Osteocyte (in vitro differentiated cells): ENCODE measurements around the gene SF3A1. TPM values are rescaled to one million over a fixed set of nuclear protein-coding genes. Genes with fewer than 3 reads are reported as not detected.
"Not testable (repeated sequence)": the region's sequence is repeated elsewhere in the genome, so short reads cannot be mapped to it uniquely, and the experiment has no call there.

ENCODE experiments used
- DNase-seq: peaks from one replicate; pipeline ENCODE4 v3.0.0; 2021; ENCODE audit warnings: mixed read lengths; ENCODE audit not compliant: unreplicated experiment; ENCODE audit errors: extremely low spot score
- H3K27ac Mint-ChIP-seq: one replicate; pipeline ENCODE4 v1.8.0; 2021; ENCODE audit warnings: mild to moderate bottlenecking, mixed read lengths; ENCODE audit not compliant: unreplicated experiment
- H3K27me3 Mint-ChIP-seq: one replicate; pipeline ENCODE4 v1.8.0; 2021; ENCODE audit warnings: mixed read lengths; ENCODE audit not compliant: unreplicated experiment
- H3K36me3 Mint-ChIP-seq: one replicate; pipeline ENCODE4 v1.8.0; 2021; ENCODE audit warnings: mixed read lengths; ENCODE audit not compliant: unreplicated experiment
- H3K4me1 Mint-ChIP-seq: one replicate; pipeline ENCODE4 v1.8.0; 2021; ENCODE audit warnings: mixed read lengths; ENCODE audit not compliant: unreplicated experiment
- H3K4me3 Mint-ChIP-seq: one replicate; pipeline ENCODE4 v1.8.0; 2021; ENCODE audit warnings: mild to moderate bottlenecking, moderate library complexity, mixed read lengths; ENCODE audit not compliant: unreplicated experiment
- H3K9me3 Mint-ChIP-seq: one replicate; pipeline ENCODE4 v1.8.0; 2021; ENCODE audit warnings: mixed read lengths; ENCODE audit not compliant: unreplicated experiment
- total RNA-seq: library from RNA; stranded (reverse); gene quantifications from 2 replicates; pipeline ENCODE4 v1.2.1, GENCODE V29; 2021
- TF ChIP-seq, protein P1 (sequence below): fragments of 200-600 bp; sonication (generic); IDR thresholded peaks from 2 replicates; pipeline ENCODE4 v1.5.0; 2021; ENCODE audit warnings: antibody characterized with exemption, mild to moderate bottlenecking, moderate library complexity

Gene SF3A1
- total RNA-seq, 1 donor from 2014 or later, result 170 TPM

DNA sequence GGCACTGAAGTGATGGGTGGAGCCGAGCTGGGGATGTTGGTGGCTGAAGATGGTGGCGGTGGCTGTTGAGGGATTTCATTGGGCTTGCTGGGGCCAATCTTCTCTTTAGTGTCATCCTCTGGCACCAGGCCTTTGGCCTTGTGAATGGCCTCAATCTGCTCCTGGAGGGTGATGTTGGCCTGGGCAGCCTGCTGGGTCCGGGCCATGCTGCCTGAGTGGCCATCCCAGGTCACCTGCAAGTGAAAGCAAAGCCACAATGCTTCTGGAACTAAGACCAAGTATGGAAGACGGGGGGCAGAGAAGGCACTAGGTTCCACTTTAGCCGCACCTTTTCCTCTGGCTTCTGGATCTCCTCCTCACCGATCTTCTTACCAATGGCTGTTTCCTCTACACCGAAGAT is 17.9 kb downstream of the SF3A1 start:
- Mint-ChIP-seq H3K4me3 (no peak overlapping the region), H3K4me1 (peaks cover 2% of the 10 kb centered on the region), H3K9me3 (no peaks in the 10 kb centered on the region), H3K36me3 (peaks cover 68% of the 10 kb centered on the region), H3K27me3 (no peaks in the 10 kb centered on the region), H3K27ac (no peak overlapping the region)
- TF ChIP-seq, protein P1, sequence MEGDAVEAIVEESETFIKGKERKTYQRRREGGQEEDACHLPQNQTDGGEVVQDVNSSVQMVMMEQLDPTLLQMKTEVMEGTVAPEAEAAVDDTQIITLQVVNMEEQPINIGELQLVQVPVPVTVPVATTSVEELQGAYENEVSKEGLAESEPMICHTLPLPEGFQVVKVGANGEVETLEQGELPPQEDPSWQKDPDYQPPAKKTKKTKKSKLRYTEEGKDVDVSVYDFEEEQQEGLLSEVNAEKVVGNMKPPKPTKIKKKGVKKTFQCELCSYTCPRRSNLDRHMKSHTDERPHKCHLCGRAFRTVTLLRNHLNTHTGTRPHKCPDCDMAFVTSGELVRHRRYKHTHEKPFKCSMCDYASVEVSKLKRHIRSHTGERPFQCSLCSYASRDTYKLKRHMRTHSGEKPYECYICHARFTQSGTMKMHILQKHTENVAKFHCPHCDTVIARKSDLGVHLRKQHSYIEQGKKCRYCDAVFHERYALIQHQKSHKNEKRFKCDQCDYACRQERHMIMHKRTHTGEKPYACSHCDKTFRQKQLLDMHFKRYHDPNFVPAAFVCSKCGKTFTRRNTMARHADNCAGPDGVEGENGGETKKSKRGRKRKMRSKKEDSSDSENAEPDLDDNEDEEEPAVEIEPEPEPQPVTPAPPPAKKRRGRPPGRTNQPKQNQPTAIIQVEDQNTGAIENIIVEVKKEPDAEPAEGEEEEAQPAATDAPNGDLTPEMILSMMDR, result no peak
- no peak for DNase-seq

DNA sequence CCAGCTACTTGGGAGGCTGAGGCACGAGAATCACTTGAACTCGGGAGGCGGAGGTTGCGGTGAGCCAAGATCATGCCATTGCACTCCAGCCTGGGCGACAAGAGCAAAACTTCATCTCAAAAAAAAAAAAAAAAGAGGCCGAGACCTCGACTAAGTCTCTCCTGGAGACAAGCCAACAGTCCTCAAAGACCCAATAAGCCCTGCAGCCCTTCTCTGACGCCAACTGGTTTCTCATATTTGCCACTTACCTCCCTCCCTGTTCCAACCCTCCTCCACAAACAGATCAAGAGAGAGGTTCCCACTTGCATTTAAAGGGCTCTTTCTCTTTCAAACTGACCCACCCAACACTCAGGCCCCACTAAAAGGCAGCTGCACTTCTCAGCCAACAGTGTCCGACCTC is 18.4 kb downstream of the SF3A1 start:
- H3K4me1 Mint-ChIP-seq, H3K27ac Mint-ChIP-seq, DNase-seq, H3K9me3 Mint-ChIP-seq, H3K4me3 Mint-ChIP-seq, H3K27me3 Mint-ChIP-seq: not testable (repeated sequence)
- H3K36me3 Mint-ChIP-seq, result peaks cover 67% of the 10 kb centered on the region

DNA sequence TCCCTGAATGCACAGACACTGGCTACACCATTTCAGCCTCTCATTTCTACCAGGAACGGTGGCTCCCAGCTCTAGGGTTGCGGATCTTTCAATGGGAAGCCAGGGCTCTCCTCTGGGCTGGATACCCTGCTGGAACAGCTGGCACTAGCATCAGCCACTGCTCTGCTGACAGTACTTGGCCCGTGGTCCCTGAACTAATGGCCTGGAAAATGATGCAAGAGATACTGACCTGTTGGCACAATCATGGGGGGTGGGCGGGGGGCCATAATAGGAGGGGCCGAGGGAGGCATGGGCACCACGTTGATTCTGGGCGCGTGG is 19.3 kb downstream of the SF3A1 start:
- peaks cover 2% of the 10 kb centered on the region for H3K4me1 Mint-ChIP-seq
- no peak for DNase-seq
- no peak overlapping the region for H3K27ac Mint-ChIP-seq
- H3K27me3 Mint-ChIP-seq, result no peaks in the 10 kb centered on the region
- H3K9me3 Mint-ChIP-seq, result no peaks in the 10 kb centered on the region
- TF ChIP-seq, protein P1, result no peak
- peaks cover 62% of the 10 kb centered on the region for H3K36me3 Mint-ChIP-seq
- H3K4me3 Mint-ChIP-seq, result no peak overlapping the region

DNA sequence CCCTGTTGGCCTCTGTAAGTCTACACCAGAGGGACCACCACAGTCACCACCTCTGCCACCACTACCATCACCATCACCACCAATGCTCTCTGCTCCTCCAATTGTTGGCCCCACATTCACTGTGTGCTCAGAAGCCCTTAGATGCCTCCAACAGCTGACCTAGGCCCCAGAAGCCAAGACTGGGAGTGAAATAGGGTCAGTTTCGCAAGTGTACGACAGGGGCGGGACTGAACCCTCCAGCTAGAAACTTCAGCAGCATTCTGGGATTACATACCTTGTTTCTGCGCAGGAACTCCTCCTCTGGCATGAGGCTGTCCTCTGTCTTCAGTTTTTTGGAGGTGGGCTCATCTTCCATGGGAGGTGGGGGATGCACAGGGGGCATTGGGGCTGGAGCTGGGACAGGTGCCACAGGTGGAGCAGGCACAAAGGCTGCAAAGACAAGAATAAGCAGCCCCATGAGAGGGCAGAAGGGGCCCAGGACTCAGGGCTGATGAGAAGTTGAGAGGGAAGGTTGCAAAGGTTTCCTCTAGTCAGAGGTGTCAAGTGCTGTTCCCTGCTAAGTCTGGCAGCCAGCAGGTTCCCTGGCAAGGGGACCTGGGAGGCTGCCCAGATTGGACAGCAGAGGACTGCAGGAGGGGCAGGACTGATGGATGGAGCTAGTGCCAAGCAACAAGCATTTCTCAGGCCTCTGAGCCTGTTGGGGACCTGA is 19.8 kb downstream of the SF3A1 start:
- Mint-ChIP-seq H3K27ac (no peak overlapping the region), H3K27me3 (no peaks in the 10 kb centered on the region), H3K36me3 (peaks cover 57% of the 10 kb centered on the region), H3K4me1 (peaks cover 2% of the 10 kb centered on the region), H3K4me3 (no peak overlapping the region), H3K9me3 (no peaks in the 10 kb centered on the region)
- TF ChIP-seq, protein P1, result no peak
- DNase-seq, result no peak

DNA sequence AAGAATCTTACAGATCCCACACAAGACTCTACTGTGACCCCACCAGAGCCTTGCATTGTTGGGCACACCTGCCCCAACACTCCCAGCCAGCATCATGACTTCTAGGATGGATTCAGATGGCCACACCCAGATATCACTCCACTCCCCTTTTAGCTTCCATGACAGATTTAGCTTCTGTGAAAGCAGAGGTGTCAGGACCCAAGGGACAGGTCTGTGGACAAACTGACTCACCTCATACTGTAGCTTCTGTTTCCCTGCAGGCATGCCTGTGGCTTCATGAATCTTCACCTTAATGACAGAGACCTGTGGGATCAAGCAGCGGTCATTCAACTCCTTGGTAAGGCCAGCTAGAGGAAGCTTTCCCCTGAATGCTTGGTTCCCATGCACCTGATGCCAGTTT is 21.5 kb downstream of the SF3A1 start:
- Mint-ChIP-seq H3K36me3 (peaks cover 55% of the 10 kb centered on the region), H3K27me3 (no peaks in the 10 kb centered on the region), H3K4me3 (no peak overlapping the region), H3K9me3 (no peaks in the 10 kb centered on the region), H3K27ac (no peak overlapping the region), H3K4me1 (no peaks in the 10 kb centered on the region)
- no peak for DNase-seq
- TF ChIP-seq, protein P1, result no peak

DNA sequence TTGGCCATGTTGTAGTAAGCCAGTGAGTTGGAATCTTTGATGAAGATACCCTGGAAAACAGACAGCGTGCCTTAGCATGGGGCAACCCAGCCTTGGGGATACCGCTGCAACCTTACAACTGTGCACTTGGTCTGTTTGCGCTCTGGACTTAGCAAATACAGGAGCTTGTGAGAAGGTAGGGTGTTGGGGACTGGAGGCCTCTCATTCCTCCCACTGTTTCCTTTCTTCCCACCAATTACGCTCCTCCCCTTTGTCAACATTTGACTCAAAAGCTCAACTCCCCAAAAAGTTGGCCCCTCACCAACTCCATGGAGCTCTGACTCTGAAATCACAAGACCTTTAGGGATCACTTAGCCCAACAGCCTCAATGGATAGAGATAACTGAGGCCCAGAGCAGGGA is 22.0 kb downstream of the SF3A1 start:
- Mint-ChIP-seq H3K4me3 (no peak overlapping the region), H3K36me3 (peaks cover 50% of the 10 kb centered on the region), H3K27ac (no peak overlapping the region), H3K9me3 (no peaks in the 10 kb centered on the region), H3K4me1 (no peaks in the 10 kb centered on the region), H3K27me3 (no peaks in the 10 kb centered on the region)
- TF ChIP-seq, protein P1, result no peak
- DNase-seq, result no peak
